ENCODE results near the gene ABL1.
A peak's percentile ranks its signal among the peaks of the same experiment; 100 is the strongest.

The ABL1 gene

GRCh38 chr9:130897848-130898551 lies 62.9 kb downstream of the ABL1 start:
- Histone ChIP-seq H3K27me3 (peaks cover 17% of the 10 kb centered on the region), H3K4me3 (ENCODE audit: low read depth, low read length) (no peak overlapping the region), H3K9me3 (no peaks in the 10 kb centered on the region), H3K36me3 (peaks cover 4% of the 10 kb centered on the region; the same call in 1 of the 2 replicates), H3K4me1 (peaks cover 3% of the 10 kb centered on the region; the same call in 1 of the 2 replicates)
- TF ChIP-seq, protein P1, sequence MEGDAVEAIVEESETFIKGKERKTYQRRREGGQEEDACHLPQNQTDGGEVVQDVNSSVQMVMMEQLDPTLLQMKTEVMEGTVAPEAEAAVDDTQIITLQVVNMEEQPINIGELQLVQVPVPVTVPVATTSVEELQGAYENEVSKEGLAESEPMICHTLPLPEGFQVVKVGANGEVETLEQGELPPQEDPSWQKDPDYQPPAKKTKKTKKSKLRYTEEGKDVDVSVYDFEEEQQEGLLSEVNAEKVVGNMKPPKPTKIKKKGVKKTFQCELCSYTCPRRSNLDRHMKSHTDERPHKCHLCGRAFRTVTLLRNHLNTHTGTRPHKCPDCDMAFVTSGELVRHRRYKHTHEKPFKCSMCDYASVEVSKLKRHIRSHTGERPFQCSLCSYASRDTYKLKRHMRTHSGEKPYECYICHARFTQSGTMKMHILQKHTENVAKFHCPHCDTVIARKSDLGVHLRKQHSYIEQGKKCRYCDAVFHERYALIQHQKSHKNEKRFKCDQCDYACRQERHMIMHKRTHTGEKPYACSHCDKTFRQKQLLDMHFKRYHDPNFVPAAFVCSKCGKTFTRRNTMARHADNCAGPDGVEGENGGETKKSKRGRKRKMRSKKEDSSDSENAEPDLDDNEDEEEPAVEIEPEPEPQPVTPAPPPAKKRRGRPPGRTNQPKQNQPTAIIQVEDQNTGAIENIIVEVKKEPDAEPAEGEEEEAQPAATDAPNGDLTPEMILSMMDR (IDR thresholded peaks at IDR 0.05; ENCODE audit: low read depth, low read length), result no peak
- peak; percentile 15 for DNase-seq

GRCh38 chr9:130898552-130898852 lies 63.4 kb downstream of the ABL1 start:
- Histone ChIP-seq H3K36me3 (0 out of 2 replicates have a peak, but pooled peaks cover 4% of the 10 kb centered on the region), H3K4me1 (peaks cover 3% of the 10 kb centered on the region; the same call in 1 of the 2 replicates), H3K27me3 (peaks cover 17% of the 10 kb centered on the region), H3K9me3 (no peaks in the 10 kb centered on the region), H3K4me3 (ENCODE audit: low read depth, low read length) (no peak overlapping the region)
- DNase-seq, result no peak
- TF ChIP-seq, protein P1 (IDR thresholded peaks at IDR 0.05; ENCODE audit: low read depth, low read length), result no peak

DNA sequence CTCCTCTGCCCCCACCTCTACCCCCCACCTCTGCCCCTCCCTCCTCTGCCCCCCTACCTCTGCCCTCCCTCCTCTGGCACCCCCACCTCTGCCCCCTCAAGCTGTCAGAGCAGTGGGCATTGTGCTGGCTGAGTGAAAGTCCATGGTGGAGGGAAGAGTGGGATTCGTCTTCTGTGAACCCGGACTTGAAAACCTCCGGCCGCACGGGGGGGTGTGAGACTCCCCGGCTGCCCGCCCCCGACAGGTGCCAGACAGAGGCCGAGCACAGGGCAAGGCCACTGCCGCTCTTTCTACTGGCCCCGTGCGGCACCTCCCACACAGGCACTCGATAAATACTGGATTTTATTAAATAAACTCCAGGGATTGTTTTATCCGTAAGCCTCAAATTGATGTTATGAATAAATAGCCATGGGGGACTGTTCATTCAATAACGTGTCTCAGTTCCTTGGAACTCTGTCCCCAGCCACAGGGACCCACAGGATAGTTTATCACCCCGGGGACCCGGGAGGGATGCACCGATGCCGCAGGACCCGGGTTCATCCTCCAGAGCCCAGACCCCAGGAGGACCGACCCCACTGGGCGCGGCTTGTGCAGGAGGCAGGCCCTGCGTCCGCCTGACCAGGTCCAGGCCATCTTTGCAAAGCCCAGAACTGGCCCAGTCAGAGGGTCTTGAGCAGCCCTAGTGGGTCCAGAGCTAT lies 64.1 kb downstream of the ABL1 start:
- Histone ChIP-seq H3K9me3 (no peaks in the 10 kb centered on the region), H3K4me1 (peaks cover 3% of the 10 kb centered on the region; the same call in 1 of the 2 replicates), H3K27me3 (peaks cover 17% of the 10 kb centered on the region), H3K36me3 (no peaks in the 10 kb centered on the region), H3K4me3 (ENCODE audit: low read depth, low read length) (no peak overlapping the region)
- TF ChIP-seq, protein P1 (IDR thresholded peaks at IDR 0.05; ENCODE audit: low read depth, low read length), result no peak
- DNase-seq, result no peak

- TF ChIP-seq, protein P1 (IDR thresholded peaks at IDR 0.05; ENCODE audit: low read depth, low read length), result no peak
- Histone ChIP-seq H3K4me3 (ENCODE audit: low read depth, low read length) (no peak overlapping the region), H3K4me1 (no peaks in the 10 kb centered on the region), H3K27me3 (peaks cover 17% of the 10 kb centered on the region), H3K36me3 (no peaks in the 10 kb centered on the region), H3K9me3 (no peaks in the 10 kb centered on the region)
- no peak for DNase-seq
Observed at GRCh38 chr9:130900701-130901497, 65.8 kb downstream of the ABL1 start.

DNA sequence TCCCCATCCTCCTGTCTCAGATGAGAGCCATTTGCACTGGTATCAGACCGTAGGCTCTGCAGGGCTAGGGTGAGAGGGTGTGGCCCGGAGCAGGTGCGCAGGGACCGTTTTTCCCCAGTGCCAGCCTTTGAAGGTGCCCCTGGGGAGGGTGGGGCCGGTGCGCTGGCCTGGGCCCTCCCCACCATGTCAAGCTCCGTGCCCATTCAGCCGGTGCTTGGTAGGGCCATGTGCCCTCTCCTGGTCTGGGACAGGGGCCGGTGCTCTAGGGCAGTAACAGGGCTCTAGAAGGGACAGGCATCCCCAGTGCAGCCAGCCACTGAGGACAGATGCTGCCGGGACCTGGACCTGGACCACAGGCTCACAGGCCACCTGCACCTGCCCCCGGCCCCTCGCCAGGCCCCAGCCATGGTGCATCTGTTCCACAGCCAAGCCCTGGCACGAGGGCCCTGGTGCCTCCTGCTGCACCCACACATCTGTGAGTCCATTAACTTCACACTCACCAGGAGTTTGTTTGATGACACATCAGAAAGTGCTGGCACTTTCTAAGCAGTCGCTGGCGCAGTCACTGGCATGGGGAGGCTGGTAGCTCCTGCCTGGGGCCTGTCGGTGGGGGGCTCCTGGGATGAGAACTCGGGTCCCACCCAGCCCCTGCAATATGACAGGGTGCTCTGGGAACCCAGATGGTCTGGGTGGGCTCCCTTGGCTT lies 66.6 kb downstream of the ABL1 start:
- Histone ChIP-seq H3K27me3 (peaks cover 17% of the 10 kb centered on the region), H3K4me3 (ENCODE audit: low read depth, low read length) (no peak overlapping the region), H3K4me1 (peaks cover 3% of the 10 kb centered on the region; the same call in 1 of the 2 replicates), H3K36me3 (no peaks in the 10 kb centered on the region), H3K9me3 (no peaks in the 10 kb centered on the region)
- no peak for DNase-seq
- TF ChIP-seq, protein P1 (IDR thresholded peaks at IDR 0.05; ENCODE audit: low read depth, low read length), result no peak

Measured in BE2C (cell line).